ENCODE measurements around the gene OSGEP. TPM values are rescaled to one million over a fixed set of nuclear protein-coding genes. Genes with fewer than 3 reads are reported as not detected.

OSGEP gene
- total RNA-seq, 4 donors from 2014 or later, result 30.9 to 55.1 (median 53.4) TPM

- ATAC-seq (ENCODE audit: low FRiP score) (no peak), DNase-seq (ENCODE audit: low spot score) (no peak)
- no peak for TF ChIP-seq CTCF (IDR thresholded peaks at IDR 0.05)
Measured at GRCh38 chr14:20434701-20435581, 19.7 kb downstream of the OSGEP start.

GRCh38 chr14:20429801-20430669 lies 24.6 kb downstream of the OSGEP start:
- no peak for TF ChIP-seq CTCF (IDR thresholded peaks at IDR 0.05)
- ATAC-seq (ENCODE audit: low FRiP score) (no peak), DNase-seq (ENCODE audit: low spot score) (no peak)

DNA sequence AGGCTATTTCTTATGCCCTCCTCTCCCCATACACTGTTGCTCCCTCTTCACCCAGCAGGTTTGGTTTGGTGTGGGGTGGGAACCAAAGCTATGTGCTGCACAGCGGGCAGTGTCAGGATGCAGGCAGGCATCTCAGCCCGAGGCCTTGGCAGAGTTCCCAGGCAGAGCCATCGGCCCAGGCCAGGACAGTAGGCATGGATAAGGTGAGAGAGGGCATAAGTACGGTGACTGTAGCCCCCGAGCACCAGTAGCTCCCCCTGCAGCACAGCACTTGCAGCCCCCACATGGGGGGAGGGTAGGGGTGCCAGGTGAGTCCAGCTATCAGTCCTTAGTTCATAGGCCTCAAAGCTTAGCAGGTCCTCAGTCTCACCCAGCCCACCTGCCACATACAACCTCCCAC lies 25.8 kb downstream of the OSGEP start:
- ATAC-seq (ENCODE audit: low FRiP score) (no peak), DNase-seq (ENCODE audit: low spot score) (no peak)
- TF ChIP-seq CTCF (IDR thresholded peaks at IDR 0.05), result no peak

DNA sequence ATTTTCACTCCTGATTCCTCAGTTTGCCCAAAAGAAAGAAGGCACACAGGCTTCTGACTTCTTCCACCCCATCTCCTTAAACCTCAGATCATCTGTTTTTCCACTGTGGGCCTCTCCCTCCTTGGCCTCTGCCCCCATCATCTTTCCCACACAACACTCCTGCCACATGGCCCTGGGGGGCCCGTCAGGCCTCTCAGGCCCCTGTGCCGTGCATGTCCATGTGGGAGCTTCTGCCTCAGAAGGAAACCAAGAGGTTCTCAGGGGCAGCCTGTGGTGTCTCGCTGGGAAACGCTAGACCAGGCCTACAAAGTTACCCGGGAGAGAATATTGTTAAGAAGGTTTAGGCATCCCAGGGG lies 26.6 kb downstream of the OSGEP start:
- ATAC-seq (ENCODE audit: low FRiP score) (no peak), DNase-seq (ENCODE audit: low spot score) (no peak)
- no peak for TF ChIP-seq CTCF (IDR thresholded peaks at IDR 0.05)

DNA sequence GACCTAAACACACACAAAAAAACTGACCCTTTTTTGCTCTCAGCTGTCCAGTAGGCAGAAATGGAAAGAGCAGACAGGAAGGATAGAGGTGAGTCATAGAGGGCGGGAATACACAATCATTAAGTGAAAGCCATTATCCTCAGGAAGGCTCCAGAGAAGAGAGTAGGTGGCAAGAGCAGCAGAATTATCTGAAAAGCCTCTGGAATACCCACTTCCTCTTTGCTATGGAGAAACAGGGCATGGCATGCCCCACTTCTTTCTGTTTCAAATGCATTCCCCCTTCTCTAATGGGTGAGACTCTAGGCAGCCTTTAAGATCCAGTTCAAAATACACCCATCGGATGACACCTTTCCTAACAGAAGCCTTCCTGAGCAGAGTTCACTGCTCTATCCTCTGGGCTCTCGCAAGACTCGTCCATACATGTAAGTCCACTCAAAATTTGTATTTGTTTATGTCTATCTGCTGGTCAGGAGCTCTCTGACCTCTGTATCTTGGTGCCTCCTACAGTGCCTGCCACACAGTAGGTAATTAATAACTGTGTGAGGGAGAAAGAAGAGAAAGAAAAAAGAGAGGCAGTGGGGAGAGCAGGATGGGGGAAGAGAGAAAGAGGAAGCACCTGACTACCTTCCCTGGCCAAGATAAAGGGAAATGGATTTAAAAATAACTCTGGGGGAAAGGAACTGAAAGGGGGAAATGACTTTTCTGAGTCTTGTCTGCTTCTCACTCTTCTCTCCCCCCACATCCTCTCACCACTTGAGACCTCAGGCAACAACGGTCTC lies 27.2 kb downstream of the OSGEP start:
- ATAC-seq (ENCODE audit: low FRiP score), result peak; percentile 53
- DNase-seq (ENCODE audit: low spot score), result no peak
- no peak for TF ChIP-seq CTCF (IDR thresholded peaks at IDR 0.05)

DNA sequence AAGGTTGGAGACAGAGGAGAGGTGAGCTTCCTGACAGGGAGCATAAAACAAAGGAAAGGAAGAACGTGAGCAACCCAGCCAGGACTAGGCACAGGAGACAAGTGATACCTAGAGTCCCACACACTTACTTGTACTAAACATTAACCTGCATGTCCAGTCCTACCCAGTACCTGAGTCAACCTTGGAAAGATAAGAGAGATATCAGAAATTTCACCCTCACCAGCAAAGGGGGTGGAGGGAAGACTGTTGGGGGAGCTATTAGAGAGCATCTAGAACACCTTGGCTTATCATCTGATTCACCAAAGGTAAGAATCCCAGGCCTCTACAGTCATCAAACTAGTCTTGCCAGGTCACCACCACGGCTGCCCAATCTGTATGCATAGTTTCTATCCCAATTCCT lies 29.8 kb downstream of the OSGEP start:
- ATAC-seq (ENCODE audit: low FRiP score) (no peak), DNase-seq (ENCODE audit: low spot score) (no peak)
- no peak for TF ChIP-seq CTCF (IDR thresholded peaks at IDR 0.05)

Measured in omental fat pad (tissue), 4 donors.